HG03064 (cell line): ENCODE results near the gene KCNMA1.

ENCODE experiments used
- ATAC-seq: cut with Tn5 transposase; IDR thresholded peaks from one replicate; pipeline ENCODE4 v1.9.1; 2021; ENCODE audit warnings: low read depth; ENCODE audit not compliant: unreplicated experiment

Gene KCNMA1

DNA sequence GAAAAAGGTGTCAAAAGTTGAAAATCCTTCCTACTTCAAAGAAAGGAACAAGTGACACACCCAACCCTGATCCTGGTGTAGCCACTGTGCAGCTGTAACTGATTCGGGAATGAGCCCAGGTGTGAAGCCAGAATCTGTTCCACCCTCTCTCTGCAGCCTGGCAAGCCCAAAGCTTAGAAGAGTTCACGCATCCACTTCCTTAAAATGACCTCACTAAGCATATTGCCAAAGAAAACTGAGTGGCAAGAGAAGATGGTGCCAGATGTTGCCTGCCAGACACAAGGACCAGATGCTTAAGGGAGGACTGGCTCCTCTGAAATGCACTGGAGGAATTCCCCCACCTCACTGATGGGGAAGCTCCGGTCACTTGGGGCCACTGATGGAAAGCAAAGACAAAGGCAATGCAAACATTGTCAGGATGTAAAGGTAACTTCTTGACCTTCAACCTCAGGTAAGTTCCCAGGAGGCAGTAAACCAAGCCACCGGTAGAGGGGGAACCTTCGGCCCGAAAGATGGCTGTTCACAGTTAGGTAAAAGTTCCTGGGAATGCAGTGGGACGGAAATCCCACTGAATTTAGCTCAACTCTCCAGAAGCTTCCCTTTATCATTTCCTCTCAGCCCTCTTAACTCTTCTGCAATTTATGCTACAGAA lies 554.9 kb downstream of the KCNMA1 start:
- ATAC-seq: no peak

DNA sequence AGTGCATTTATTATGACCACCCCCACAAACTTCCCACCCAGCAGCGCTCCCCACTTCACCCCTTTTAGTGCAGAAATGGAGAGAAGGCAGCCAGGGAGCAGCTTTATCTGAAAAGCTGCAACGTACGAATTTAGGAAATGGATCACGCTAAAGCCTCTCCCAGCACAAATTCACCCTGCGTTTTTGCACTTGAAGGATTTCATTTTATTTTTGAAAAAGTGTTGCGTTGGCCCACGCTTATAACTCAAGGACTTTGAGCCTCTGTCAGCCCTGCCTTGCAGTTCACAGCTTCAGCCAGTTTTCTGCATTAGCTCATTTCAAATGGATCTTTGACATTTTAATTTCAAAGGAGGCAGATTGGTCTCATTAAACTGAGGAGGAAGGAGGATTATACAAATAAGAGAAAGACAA lies 556.1 kb downstream of the KCNMA1 start:
- ATAC-seq: no peak

DNA sequence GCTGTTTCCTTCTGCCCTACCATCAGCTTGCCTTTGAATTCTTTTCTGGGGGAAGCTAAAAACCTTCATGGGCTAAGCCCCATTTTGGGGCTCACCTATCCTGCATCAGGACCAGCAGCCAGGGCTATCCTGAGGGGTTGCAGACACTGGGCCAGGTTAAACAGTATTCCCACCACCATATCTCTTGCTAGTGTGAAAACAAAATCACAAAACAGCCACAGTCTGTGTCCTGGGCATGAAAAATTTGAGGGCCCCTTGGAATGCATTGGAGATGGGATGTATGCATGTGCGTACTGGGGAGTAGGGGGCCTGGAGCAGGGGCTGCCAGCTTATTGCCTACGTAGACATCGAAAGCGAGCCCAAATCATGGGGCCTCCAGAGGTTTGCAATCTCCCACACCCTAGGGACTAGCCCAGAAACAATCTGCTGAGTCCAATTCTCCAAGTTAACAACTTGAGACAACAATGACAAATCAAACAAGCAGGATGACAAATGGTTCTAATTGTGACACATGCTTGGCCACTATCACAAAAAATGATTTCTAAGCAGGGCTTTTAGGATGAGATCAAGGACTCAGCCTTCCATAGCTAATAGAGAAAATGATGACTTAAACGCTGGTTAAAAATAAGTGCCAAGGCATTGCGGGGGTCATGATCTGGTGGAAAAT lies 557.1 kb downstream of the KCNMA1 start:
- ATAC-seq: no peak

DNA sequence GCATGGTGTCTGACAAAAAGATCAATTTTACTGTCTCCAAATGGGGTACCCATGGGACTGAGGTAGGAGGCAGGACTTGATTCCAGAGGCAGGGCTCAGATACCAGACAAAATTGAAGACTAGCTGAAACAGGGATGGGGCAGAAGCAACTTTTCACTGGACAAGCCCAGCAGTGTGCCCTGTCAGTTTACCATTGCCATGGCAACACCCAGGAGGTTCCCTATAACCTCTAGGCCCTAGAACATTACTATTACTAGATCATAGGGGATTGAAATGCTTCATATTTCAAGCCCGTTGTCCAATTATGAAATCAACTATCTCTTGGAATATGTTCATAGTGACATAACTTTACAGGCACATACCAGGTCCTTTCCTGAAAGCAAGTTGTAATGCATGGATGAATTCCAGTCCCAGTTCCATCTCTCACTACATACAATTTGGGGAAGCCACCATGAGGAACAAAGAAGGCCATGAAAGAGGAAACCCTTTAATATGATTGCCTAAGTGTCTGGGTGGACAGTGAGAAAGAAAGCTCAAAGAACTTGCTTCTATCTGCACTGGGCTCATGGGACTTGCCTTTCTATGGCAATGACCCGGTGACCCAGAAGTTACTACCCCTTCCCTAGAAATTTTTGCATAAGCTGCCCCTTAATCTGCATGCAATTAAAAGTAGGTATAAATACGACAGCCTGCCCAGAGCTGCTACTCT lies 557.9 kb downstream of the KCNMA1 start:
- no peak for ATAC-seq

DNA sequence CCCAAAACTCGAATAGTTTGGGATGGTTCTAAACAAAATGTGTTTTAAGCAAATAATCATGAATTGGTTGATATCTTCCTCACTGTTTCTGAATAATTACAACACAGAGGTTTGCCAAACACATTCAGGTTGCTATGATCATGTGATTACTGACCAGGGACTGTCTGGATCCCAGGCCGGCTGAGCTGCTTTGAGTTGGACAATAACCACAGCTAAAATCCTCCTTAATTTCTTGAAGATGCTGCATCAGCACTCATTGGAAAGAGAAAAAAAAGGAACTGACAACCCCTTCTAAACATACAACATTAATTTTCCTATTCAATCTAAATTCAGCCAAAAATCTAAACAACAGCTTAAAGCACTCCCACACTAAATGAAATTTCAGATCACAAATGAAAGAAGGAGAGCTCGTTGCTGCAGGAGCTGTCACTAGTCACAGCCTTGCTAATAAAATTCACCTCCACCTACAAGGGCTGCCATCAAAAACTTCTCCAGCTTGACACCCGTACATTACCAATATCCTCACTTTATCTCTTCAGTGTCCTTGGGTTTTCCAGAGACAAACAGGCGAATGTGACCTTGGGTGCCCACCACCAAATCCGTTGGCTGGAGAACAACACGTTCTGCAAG lies 560.2 kb downstream of the KCNMA1 start:
- no peak for ATAC-seq

DNA sequence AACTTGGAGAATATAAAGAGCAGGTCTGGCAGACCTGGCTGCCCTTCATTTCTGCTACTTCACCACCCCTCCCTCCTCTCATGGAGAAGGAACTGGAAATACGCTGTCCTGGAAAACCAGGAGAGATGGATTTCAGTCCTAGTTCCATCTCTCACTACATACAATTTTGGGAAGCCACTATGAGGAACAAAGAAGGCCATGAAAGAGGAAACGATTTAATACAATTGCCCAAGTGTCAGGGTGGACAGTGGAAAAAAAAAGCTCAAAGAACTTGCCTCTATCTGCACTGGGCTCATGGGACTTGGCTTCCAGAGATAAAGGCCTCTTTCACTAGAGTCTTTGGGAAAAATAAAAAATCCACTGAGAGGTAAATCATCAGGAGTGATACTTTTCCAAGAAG lies 561.7 kb downstream of the KCNMA1 start:
- no peak for ATAC-seq

DNA sequence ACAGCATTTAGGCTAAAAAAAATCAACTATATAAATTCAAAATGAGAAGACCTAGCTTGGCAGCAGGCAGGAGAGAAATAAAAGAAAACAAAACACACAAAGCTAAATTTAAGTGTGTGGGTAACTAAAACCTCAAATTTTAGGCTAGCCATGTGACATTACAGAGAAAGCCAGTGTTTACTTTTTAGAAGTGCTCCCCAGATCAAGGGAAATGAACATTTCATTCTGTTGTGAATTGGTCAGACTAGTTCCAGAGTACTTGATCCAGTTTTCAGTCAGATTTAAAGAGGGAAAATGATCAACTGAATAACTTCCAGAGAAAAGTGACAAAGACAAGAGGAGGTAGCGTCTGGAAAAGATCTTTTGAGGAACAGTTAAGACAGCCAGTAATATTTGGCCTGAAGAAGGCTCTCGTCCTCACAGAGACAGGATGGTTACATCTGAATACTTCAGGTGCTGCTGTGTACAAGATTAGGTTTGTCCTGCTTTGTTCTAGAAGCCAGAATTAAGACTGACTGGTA lies 563.4 kb downstream of the KCNMA1 start:
- no peak for ATAC-seq

DNA sequence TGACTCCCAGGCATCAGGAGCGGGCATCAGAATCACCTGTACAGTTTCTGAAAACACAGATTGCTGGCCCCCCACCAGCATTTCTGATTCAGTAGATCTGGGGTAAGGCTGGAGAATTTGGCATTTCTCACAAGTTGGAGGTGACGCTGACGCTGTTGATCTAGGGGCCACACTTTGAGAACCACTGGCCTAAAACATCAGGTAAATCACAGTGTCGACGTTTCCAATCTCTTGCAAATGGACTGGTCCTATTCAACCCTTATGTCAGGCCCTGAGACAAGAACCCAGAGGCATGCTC lies 564.0 kb downstream of the KCNMA1 start:
- ATAC-seq: no peak

DNA sequence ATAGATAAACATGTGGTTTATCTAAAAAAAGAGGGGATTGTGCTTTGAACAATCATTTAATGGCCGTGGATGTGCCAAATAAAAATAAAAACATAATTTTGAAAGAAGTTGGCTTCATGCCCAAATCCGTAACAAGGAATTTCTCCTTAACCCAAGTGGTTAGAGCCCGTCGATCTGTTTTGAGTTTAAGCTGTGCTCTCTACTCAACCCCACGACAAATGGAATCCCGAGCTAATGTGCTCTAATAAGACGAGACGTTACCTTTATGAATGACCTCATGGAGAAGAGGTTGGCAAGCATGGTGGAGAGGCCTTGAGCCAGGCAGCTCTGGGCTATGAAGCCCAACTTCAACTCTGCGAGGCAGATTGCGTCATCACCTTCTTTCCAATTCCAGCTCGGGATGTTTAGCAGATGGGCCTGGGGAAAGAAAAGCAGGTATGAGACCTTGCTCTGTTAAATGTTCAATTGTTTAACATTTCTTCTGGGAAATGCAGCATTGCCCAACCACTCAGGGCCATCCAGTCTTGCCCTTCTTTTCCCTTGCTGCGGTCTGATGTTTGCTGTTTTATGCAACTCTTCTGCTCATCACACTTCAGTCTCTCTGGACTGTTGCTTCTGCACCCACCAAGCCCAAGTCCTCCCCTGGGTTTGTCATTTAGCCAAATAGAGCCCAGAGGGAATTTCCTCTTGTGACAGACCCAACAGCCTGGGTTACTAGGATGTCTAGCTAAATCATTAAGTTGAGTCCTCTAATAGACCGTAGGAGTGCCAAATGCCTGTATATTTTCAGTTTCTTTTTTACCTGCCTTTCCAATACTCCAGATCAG lies 564.6 kb downstream of the KCNMA1 start:
- no peak for ATAC-seq

DNA sequence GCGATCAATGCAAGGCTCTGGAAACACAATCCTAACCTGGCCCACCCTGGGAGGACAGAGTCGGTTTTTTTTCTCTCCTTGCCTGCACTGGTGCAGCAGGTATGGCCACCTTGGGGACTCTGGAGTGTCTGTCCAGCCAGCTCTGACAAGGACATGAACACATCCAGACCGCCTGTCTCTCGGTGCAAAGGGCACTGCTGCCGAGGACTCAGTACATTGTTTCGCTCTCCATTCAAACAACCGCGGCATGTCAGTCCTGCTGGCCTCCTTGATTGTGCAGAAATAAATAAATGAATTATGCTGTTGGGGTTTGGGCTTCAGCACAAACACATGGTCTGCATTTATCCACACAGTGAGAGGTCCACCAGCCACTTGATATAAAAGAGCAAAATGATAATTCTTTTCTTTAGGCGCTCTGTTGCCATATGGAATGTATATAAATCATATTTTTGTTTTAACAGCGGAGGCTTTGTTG lies 565.2 kb downstream of the KCNMA1 start:
- ATAC-seq: no peak

DNA sequence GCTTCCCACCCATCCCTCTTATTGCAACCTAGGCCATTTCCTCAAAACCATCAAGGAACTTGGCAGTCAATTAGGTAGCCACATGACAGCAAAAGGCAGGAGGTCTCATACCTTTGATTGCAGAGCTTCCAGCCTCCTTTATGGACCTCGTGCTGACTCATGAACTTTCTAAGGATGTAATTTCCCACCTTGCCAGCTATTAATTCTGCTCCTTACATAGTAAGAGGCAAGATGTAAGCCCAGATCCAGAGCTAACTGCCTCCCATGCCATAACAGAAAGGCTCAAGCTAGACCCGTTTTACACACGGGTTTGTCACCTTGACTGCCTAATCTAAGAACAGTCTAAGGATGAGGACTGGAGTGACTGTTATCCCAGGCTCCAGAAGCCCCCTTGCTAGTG lies 565.7 kb downstream of the KCNMA1 start:
- ATAC-seq: no peak

DNA sequence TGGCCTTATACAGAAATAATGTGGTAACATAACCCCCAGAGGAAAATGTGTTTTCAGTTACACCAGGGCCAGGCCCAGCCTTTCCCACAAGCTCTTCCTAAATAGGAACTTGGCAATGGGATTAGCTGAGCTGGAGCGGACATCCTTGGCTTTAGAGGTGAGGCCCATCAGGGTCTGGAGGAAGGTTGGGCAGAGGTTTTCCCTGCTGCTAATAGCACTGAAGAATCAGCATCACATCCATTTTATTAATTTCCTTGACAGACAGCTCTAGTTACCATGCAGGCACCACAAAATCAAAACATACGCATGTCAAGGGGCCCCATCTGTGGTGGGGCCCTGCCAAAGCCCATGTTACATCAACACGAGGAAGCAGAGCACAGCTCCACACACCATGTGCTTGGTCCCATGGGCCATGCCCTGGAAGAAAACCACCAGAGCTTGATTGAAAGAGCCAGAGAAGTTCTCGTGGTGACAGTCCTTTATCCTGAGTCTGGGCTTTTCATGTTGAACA lies 566.6 kb downstream of the KCNMA1 start:
- ATAC-seq: no peak

DNA sequence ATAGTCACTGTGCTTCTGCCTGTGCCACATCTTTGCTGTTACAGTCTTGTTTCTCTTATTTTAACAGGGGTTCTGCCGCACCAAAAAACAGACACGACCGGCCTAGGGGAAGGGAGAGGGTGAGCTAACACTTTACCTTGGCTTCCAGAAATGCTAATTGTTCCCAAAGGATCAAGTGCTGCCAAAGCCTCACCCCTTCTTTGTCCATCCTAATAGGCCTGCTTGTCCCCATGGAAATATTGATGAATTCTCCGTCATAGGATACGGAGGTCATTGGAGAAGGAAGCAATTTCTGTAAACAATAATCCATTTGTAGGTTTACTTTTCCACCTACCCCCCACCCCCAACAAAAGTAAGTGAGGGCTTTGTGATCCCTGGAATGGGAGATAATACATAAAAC lies 567.3 kb downstream of the KCNMA1 start:
- ATAC-seq: no peak

DNA sequence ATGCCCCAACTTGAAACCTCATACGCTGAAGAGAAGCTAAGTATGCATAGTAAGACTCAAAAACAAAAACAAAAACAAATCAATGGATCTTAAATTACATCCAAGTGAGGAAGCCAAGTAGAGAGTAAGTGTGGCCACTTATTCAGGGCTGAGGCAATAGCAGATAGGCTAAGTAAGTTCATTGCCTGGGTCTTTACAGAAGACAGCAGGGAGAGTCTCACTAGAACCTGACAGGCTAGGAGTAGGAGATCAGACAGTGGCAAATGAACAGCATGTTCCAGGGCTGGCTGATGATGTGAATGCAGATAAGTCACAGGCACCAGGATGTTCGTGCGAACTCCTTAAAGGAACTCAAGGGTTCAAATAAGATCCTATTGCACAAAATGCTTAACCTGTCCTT lies 568.6 kb downstream of the KCNMA1 start:
- no peak for ATAC-seq

DNA sequence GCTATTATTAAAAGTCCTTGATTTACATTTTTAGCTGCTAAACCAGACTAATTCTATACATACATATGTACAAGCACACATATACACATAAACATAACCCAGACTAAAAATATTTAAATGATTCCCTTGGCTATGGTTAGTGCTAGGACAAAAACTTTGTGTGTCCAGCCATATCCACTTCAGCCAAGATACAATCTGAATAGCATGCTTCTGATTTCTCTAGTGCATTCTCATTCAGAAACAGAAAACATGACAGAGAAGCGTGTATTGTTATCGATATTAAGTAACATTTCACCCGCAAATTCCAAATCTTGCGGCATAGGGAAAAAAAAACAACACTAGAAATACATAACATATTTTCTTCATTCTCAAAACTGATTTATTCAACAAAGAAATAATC lies 569.3 kb downstream of the KCNMA1 start:
- no peak for ATAC-seq

DNA sequence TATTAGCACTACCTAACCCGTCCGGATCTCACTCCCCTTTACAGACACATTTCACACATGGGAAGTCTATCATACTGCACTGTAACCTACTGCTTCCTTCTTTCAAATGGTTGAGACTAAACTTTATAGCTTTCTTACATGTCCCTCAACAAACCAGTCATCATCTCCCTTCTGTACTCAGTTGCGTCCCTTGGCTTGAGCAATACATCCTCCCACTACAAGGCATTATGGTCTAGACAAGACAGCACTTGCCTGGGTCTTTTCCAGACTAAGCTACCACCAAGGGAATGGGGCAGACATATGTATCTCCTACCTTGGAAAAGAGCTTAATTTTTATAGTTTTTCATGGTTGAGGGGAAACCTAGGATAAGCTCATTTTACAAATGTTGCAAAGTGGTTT lies 575.2 kb downstream of the KCNMA1 start:
- no peak for ATAC-seq

DNA sequence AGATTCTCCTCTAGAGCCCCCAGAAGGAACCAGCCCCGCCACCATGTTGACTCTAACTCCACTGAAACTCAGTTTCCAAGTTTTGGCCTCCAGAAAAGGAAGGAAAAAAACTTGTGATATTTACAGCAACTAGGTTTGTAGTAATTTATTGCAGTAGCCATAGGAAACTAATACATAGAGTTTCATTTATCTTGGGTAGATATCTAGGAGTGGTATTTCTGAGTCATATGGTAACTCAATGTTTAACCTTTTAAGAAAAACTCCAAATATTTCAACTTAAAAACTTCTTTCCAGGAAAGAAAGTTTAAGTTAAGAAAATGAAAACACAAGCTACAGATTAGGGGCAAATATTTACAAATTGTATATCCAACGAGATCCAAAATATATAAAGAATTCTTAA lies 576.7 kb downstream of the KCNMA1 start:
- ATAC-seq: no peak

DNA sequence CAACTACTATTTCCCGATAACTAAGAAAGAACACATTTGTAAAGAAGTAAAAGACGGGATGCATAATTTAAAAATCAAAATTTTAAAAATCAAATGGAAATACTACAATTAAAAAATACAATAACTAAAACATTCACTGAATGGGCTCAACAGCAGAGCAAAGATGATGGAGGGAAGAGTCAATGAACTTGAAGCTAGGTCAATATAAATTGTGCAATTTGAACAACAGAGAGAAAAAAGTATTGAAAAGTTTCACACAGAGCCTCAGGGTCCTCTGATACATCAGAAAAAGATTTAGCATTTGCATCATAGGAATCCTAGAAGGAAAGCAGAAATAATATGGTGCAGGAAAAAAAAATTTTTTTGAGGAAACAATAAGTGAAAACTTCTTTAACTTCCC lies 581.0 kb downstream of the KCNMA1 start:
- ATAC-seq: no peak

DNA sequence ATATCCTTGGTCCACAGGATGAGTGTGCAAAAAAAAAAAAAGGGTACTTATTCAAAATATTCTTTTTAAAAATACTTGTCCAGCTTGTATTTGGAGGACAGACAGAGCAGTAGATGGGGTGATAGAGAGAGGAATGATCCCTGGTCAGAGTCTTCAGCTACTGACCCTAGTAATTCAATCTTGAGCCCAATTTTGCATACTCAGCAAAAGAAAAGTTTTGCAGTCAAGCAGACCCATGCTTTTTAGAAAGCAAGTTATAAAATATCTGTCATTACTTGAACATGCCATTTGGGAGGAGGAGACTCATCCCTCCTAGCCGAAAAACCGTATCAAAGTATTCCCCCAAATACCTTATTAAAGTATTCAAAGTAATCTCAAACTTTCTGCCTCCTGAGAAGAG lies 585.0 kb downstream of the KCNMA1 start:
- ATAC-seq: no peak

DNA sequence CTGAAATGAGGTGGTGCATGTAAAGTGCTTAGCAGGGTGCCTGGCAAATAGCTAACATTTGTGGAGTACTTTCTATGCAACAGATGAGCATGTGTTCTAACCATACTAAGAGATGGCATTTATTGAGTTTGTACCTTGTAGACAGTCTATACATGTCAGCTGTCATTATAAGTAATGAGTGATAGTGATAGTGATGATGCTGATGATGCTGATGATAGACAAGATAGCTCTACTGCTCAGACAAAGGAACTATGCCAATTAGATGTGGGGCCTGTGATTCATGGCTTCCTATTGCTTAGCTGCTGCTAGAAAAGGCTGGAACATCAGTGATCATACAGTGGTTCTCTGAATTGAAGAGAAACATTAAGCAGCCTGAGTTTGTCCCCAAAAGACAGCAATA lies 585.8 kb downstream of the KCNMA1 start:
- no peak for ATAC-seq
